H1 (cell line): ENCODE measurements around the gene TIMM21. TPM values are rescaled to one million over a fixed set of nuclear protein-coding genes. Genes with fewer than 3 reads are reported as not detected.

ENCODE experiments used
- CTCF ChIA-PET: fragments of 300-600 bp; sonication (Branson Sonifier 250); formaldehyde crosslinking; loops from one replicate; lab custom pipeline; 2021; ENCODE audit not compliant: partially characterized antibody; lab: Charles Lee
- POLR2A ChIA-PET: fragments of 300-600 bp; sonication (Branson Sonifier 250); formaldehyde crosslinking; loops from one replicate; lab custom pipeline; 2021; ENCODE audit warnings: inconsistent platforms; ENCODE audit not compliant: partially characterized antibody; lab: Charles Lee
- DNase-seq, 2 experiments: peaks; one replicate each; pipeline versions ENCODE4 v3.0.0 to v3.0.0-alpha.2; 2010 to 2022; ENCODE audit warnings: low spot score in 2 of 2, low read depth in 1 of 2, mixed read lengths in 1 of 2
- FAIRE-seq: peaks from 2 replicates; lab custom pipeline; 2011; peaks lifted over from hg19 to GRCh38; lab: Jason Lieb, UNC
- H2AFZ ChIP-seq: 2 replicates; pipeline ENCODE4 v1.8.1; 2012; ENCODE audit warnings: low read length, inconsistent platforms
- H2AK5ac ChIP-seq: 2 replicates; pipeline ENCODE4 v1.6.1; 2013; ENCODE audit warnings: low read depth, low read length
- H2BK120ac ChIP-seq: replicated peaks from 2 replicates; pipeline ENCODE3; 2013; ENCODE audit warnings: low read depth, low read length, inconsistent platforms
- H2BK12ac ChIP-seq: 2 replicates; pipeline ENCODE4 v1.6.1; 2013; ENCODE audit warnings: low read depth, low read length
- H2BK15ac ChIP-seq: 2 replicates; pipeline ENCODE4 v1.6.1; 2013; ENCODE audit warnings: low read length
- H2BK20ac ChIP-seq: 2 replicates; pipeline ENCODE4 v1.6.1; 2013; ENCODE audit warnings: low read length
- H2BK5ac ChIP-seq: 2 replicates; pipeline ENCODE4 v1.6.1; 2013; ENCODE audit warnings: low read depth, low read length
- H3K14ac ChIP-seq: 2 replicates; pipeline ENCODE4 v1.6.1; 2013; ENCODE audit warnings: inconsistent platforms; ENCODE audit not compliant: insufficient read length
- H3K18ac ChIP-seq: 2 replicates; pipeline ENCODE4 v1.6.1; 2013; ENCODE audit warnings: low read length; ENCODE audit errors: extremely low read depth
- H3K23ac ChIP-seq: 2 replicates; pipeline ENCODE4 v1.6.1; 2013; ENCODE audit warnings: inconsistent platforms; ENCODE audit not compliant: insufficient read length
- H3K23me2 ChIP-seq: 2 replicates; pipeline ENCODE4 v1.6.1; 2013; ENCODE audit warnings: low read depth, low read length
- H3K27ac ChIP-seq: 2 replicates; pipeline ENCODE4 v1.6.1; 2011; ENCODE audit warnings: low read depth, low read length, inconsistent platforms
- H3K27me3 ChIP-seq, 4 experiments: replicated peaks in 1 of 4; 1 replicate in 1 of 4; 2 replicates in 3 of 4; pipeline versions ENCODE4 v1.6.1 to v1.8.1; 2011 to 2013; ENCODE audit warnings: low read length in 3 of 4, mild to moderate bottlenecking in 3 of 4, inconsistent platforms in 2 of 4, mixed read lengths in 2 of 4, moderate library complexity in 1 of 4; ENCODE audit not compliant: control insufficient read depth in 3 of 4, insufficient read depth in 3 of 4; ENCODE audit errors: extremely low read depth in 1 of 4
- H3K36me3 ChIP-seq, 4 experiments: 2 replicates each; pipeline versions ENCODE4 v1.6.1 to v1.8.1; 2011 to 2013; ENCODE audit warnings: mild to moderate bottlenecking in 4 of 4, low read length in 3 of 4, moderate library complexity in 2 of 4, control low read depth in 1 of 4, inconsistent platforms in 1 of 4; ENCODE audit not compliant: insufficient read depth in 4 of 4, control insufficient read depth in 2 of 4
- H3K4ac ChIP-seq: replicated peaks from 2 replicates; pipeline ENCODE3; 2013; ENCODE audit warnings: low read length, low read depth, mixed read lengths, inconsistent platforms; ENCODE audit not compliant: insufficient read length
- H3K4me1 ChIP-seq, 4 experiments: replicated peaks in 1 of 4; 1 replicate in 1 of 4; 2 replicates in 3 of 4; pipeline versions ENCODE4 v1.6.1 to v1.8.1; 2011 to 2013; ENCODE audit warnings: low read length in 3 of 4, inconsistent platforms in 2 of 4, mixed read lengths in 1 of 4; ENCODE audit not compliant: insufficient read depth in 4 of 4, control insufficient read depth in 3 of 4
- H3K4me2 ChIP-seq, 2 experiments: 2 replicates each; pipeline versions ENCODE4 v1.6.1 to v1.8.1; 2011 to 2013; ENCODE audit warnings: low read depth in 2 of 2, low read length in 2 of 2, control low read depth in 1 of 2, inconsistent platforms in 1 of 2, mild to moderate bottlenecking in 1 of 2; ENCODE audit not compliant: insufficient read depth in 1 of 2
- H3K4me3 ChIP-seq, 4 experiments: fragments of 200-600, 300-600 bp in 1 of 4; sonication (generic), shearing (Covaris generic), sonication (Bioruptor Twin) in 1 of 4; 2 replicates each; pipeline versions ENCODE4 v1.5.1 to v1.8.1; 2011 to 2016; ENCODE audit warnings: low read length in 4 of 4, low read depth in 3 of 4, control low read depth in 2 of 4, inconsistent platforms in 2 of 4, mild to moderate bottlenecking in 2 of 4, mixed read lengths in 1 of 4, moderate library complexity in 1 of 4; ENCODE audit not compliant: insufficient read depth in 2 of 4; ENCODE audit errors: extremely low read depth in 1 of 4
- H3K56ac ChIP-seq: replicated peaks from 2 replicates; pipeline ENCODE3; 2013; ENCODE audit warnings: low read depth, mild to moderate bottlenecking, mixed read lengths, low read length, inconsistent platforms; ENCODE audit not compliant: insufficient read length
- H3K79me1 ChIP-seq: 2 replicates; pipeline ENCODE4 v1.6.1; 2013; ENCODE audit warnings: low read depth, low read length, control low read depth
- H3K79me2 ChIP-seq, 2 experiments: 2 replicates each; pipeline versions ENCODE4 v1.6.1 to v1.8.1; 2012 to 2013; ENCODE audit warnings: low read length in 2 of 2, mild to moderate bottlenecking in 2 of 2, inconsistent platforms in 1 of 2; ENCODE audit not compliant: insufficient read depth in 2 of 2, control insufficient read depth in 1 of 2
- H3K9ac ChIP-seq, 4 experiments: replicated peaks in 1 of 4; 1 replicate in 1 of 4; 2 replicates in 3 of 4; pipeline versions ENCODE4 v1.6.1 to v1.8.1; 2011 to 2013; ENCODE audit warnings: low read depth in 3 of 4, low read length in 3 of 4, control low read depth in 2 of 4, mild to moderate bottlenecking in 2 of 4, moderate library complexity in 2 of 4, inconsistent platforms in 1 of 4; ENCODE audit errors: extremely low read depth in 1 of 4
- H3K9me3 ChIP-seq, 2 experiments: 2 replicates each; pipeline versions ENCODE4 v1.6.1 to v1.8.1; 2012 to 2013; ENCODE audit warnings: mild to moderate bottlenecking in 2 of 2, moderate library complexity in 2 of 2, control low read depth in 1 of 2, inconsistent platforms in 1 of 2, low read depth in 1 of 2, low read length in 1 of 2, mixed read lengths in 1 of 2; ENCODE audit not compliant: insufficient read depth in 2 of 2
- H4K20me1 ChIP-seq, 2 experiments: replicated peaks in 1 of 2; 2 replicates each; pipeline versions ENCODE3 to v1.8.1; 2011 to 2013; ENCODE audit warnings: inconsistent platforms in 2 of 2, low read length in 2 of 2, mild to moderate bottlenecking in 1 of 2; ENCODE audit not compliant: insufficient read depth in 2 of 2, control insufficient read depth in 1 of 2
- H4K5ac ChIP-seq: 2 replicates; pipeline ENCODE4 v1.6.1; 2013; ENCODE audit warnings: low read length, low read depth, mixed read lengths, inconsistent platforms; ENCODE audit not compliant: insufficient read length
- H4K8ac ChIP-seq: 2 replicates; pipeline ENCODE4 v1.8.0; 2013; ENCODE audit warnings: mild to moderate bottlenecking, moderate library complexity, low read length, inconsistent platforms; ENCODE audit not compliant: insufficient read depth; ENCODE audit errors: extremely low read depth
- H4K91ac ChIP-seq: replicated peaks from 2 replicates; pipeline ENCODE3; 2013; ENCODE audit warnings: low read length, mixed read lengths, inconsistent platforms; ENCODE audit not compliant: insufficient read length
- CBX8 ChIP-seq: fragments of 300-800, 300-1000 bp; sonication (generic); IDR thresholded peaks from 2 replicates; pipeline ENCODE4 v1.7.1; 2016; ENCODE audit warnings: low read depth, low read length, borderline replicate concordance
- HDAC2 ChIP-seq, 2 experiments: fragments of 300-600 bp in 1 of 2; sonication (generic) in 1 of 2; IDR thresholded peaks; 2 replicates each; pipeline ENCODE4 v1.6.1; 2011 to 2012; ENCODE audit warnings: low read depth in 2 of 2, low read length in 2 of 2, mild to moderate bottlenecking in 2 of 2, moderate library complexity in 2 of 2, borderline replicate concordance in 1 of 2, inconsistent platforms in 1 of 2
- RBBP5 ChIP-seq: IDR thresholded peaks from 2 replicates; pipeline ENCODE4 v1.7.1; 2012; ENCODE audit warnings: low read depth, mild to moderate bottlenecking, inconsistent platforms, low read length, moderate library complexity, borderline replicate concordance
- SIN3A ChIP-seq, 2 experiments: IDR thresholded peaks in 1 of 2; conservative IDR thresholded peaks in 1 of 2; 2 replicates each; pipeline ENCODE4 v1.6.1; 2011 to 2012; ENCODE audit warnings: low read length in 2 of 2, improper control_type of control experiment in 1 of 2, low read depth in 1 of 2, mild to moderate bottlenecking in 1 of 2
- WGBS, 2 experiments: shearing (Covaris generic) in 1 of 2; methylation state at CpG; one replicate each; pipeline versions ENCODE4 v1.1.6 to v1.1.7; 2013 to 2015; ENCODE audit warnings: low lambda C conversion rate in 2 of 2, mixed read lengths in 2 of 2, inconsistent platforms in 1 of 2, low coverage in 1 of 2, missing lambda C conversion rate in 1 of 2; ENCODE audit not compliant: insufficient replicate concordance in 2 of 2, insufficient coverage in 1 of 2, insufficient read length in 1 of 2; ENCODE audit errors: extremely low coverage in 1 of 2, missing lambda C conversion rate in 1 of 2; 5-methylcytosine and 5-hydroxymethylcytosine counted together
- polyA plus RNA-seq, 7 experiments: library from polyadenylated mRNA; depleted of rRNA in 3 of 7; stranded (reverse) in 5 of 7; unstranded in 2 of 7; fragments of >200 nt in 5 of 7; fragments of 200-250 nt in 2 of 7; gene quantifications; 1 replicate in 5 of 7; 2 replicates in 1 of 7; 4 replicates in 1 of 7; pipeline versions ENCODE4 v1.2.1 to v1.2.3, GENCODE V29; 2011 to 2013; ENCODE audit warnings: missing spikeins in 2 of 7, mixed read lengths in 2 of 7
- total RNA-seq: library from RNA; stranded (reverse); fragmentation: NEBNext Ultra II Directional; extraction: Animal tissue kit (Norgen Biotek cat#: 25700); gene quantifications from 2 replicates; pipeline ENCODE4 v1.2.1, GENCODE V29; 2021

Gene TIMM21
- total and polyA plus RNA-seq, 2 of the 8 experiments (the other 6 are each of a cell fraction or from before 2014, with no cell fraction given): 27.9 to 43.8 TPM

DNA sequence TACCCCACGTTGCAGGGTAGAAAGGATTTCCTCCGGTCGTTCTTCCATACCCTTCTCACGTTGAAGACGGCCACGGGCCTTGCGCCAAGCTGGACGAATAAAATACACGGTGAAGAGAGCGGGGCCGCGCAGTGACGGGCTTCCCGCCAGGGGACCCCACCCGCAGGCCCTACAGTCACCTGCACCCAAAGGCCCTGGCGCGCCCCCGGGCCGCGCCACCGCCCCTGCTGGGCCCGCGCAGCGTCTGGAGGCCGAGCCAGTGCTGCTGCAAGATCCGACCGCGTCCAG, 888 bp upstream of the TIMM21 start:
- no peak for DNase-seq
- TF ChIP-seq CBX8: no peak
- TF ChIP-seq HDAC2 (IDR thresholded peaks at IDR 0.05; ENCODE audit: borderline replicate concordance in 1 of 2, low read depth in 2 of 2, low read length in 2 of 2): peak in 1 of 2 experiments; percentile 21; a peak in 1 of 4 replicates
- TF ChIP-seq SIN3A (conservative IDR thresholded peaks at IDR 0.05 in 1 of 2, IDR thresholded peaks at IDR 0.05 in 1 of 2; ENCODE audit: low read depth in 1 of 2, low read length in 2 of 2): peak in 1 of 2 experiments; percentile 58; a peak in 1 of 4 replicates
- TF ChIP-seq RBBP5: 0 out of 2 replicates have a peak, but pooled peaks have one; percentile 72
- TF ChIP-seq, all 59 proteins: peak for 3
- Histone ChIP-seq H2BK20ac (no peak overlapping the region), H3K9ac (no peak overlapping the region), H3K79me1 (peaks cover 13% of the 10 kb centered on the region), H2BK15ac (no peak overlapping the region), H3K27ac (no peak overlapping the region), H3K18ac (no peak overlapping the region), H4K20me1 (no peaks in the 10 kb centered on the region), H3K4ac (no peak overlapping the region), H3K36me3 (peaks cover 0 to 5% (median 2%) of the 10 kb centered on the region in 4 experiments; a peak in 2 of 8 replicates), H3K4me1 (peaks cover 0 to 6% (median 1%) of the 10 kb centered on the region in 4 experiments; a peak in 4 of 7 replicates), H3K79me2 (peaks cover 14 to 40% of the 10 kb centered on the region in 2 experiments), H3K23me2 (peaks cover 11% of the 10 kb centered on the region; the same call in 1 of the 2 replicates), H3K27me3 (no peaks in the 10 kb centered on the region; a peak in 2 of 7 replicates), H3K9me3 (no peaks in the 10 kb centered on the region), H2AFZ (peak overlapping the region; percentile 76; the same call in 1 of the 2 replicates), H3K14ac (no peak overlapping the region), H3K56ac (no peak overlapping the region), H3K23ac (no peak overlapping the region), H4K8ac (peak overlapping the region; percentile 31; the same call in 1 of the 2 replicates), H2BK5ac (no peak overlapping the region), H3K4me3 (peak overlapping the region; percentile 77 to 100 (median 88)), H3K4me2 (peak overlapping the region; percentile 82 to 85), H2BK120ac (no peak overlapping the region), H2AK5ac (no peak overlapping the region), H4K5ac (no peak overlapping the region), H2BK12ac (no peak overlapping the region), H4K91ac (no peak overlapping the region)
- CTCF ChIA-PET: no interaction called here
- FAIRE-seq: no peak
- 2% methylated on average over 23 of the region's 28 CpGs; no CpG with 5 or more reads in 1 of the 2 experiments for WGBS, 2 experiments
- POLR2A ChIA-PET: no interaction called here
